Subcutaneous adipose tissue (tissue), 4 donors: ENCODE measurements around the gene RTBDN. TPM values are rescaled to one million over a fixed set of nuclear protein-coding genes. Genes with fewer than 3 reads are reported as not detected.

Experiments
- total RNA-seq, 4 donors: library from RNA; depleted of rRNA; stranded (reverse); fragments of >200 nt; gene quantifications; one replicate each; pipeline ENCODE4 v1.1.0, GENCODE V29; 2016
- TF ChIP-seq, protein P1 (sequence below): fragments of 450-650 bp; IDR thresholded peaks from one replicate; pipeline ENCODE4 v1.5.1; 2016; ENCODE audit warnings: low read depth, mild to moderate bottlenecking, control low read depth, antibody characterized with exemption, moderate library complexity

RTBDN gene
- total RNA-seq, 4 donors from 2014 or later = not detected

DNA sequence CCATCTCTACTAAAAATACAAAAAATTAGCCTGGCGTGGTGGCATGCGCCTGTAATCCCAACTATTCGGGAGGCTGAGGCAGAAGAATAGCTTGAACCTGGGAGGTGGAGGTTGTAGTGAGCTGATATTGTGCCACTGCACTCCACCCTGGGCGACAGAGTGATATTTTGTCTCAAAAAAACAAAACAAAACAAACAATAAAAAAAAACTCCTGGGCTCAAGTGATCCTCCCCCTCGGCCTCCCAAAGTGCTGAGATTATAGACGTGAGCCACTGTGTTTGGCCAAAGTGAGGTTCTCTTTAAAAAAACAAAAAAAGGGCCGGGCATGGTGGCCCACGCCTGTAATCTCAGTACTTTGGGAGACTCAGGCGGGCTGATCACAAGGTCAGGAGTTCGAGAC lies 46.9 kb downstream of the RTBDN start:
- TF ChIP-seq, protein P1, sequence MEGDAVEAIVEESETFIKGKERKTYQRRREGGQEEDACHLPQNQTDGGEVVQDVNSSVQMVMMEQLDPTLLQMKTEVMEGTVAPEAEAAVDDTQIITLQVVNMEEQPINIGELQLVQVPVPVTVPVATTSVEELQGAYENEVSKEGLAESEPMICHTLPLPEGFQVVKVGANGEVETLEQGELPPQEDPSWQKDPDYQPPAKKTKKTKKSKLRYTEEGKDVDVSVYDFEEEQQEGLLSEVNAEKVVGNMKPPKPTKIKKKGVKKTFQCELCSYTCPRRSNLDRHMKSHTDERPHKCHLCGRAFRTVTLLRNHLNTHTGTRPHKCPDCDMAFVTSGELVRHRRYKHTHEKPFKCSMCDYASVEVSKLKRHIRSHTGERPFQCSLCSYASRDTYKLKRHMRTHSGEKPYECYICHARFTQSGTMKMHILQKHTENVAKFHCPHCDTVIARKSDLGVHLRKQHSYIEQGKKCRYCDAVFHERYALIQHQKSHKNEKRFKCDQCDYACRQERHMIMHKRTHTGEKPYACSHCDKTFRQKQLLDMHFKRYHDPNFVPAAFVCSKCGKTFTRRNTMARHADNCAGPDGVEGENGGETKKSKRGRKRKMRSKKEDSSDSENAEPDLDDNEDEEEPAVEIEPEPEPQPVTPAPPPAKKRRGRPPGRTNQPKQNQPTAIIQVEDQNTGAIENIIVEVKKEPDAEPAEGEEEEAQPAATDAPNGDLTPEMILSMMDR = no peak

DNA sequence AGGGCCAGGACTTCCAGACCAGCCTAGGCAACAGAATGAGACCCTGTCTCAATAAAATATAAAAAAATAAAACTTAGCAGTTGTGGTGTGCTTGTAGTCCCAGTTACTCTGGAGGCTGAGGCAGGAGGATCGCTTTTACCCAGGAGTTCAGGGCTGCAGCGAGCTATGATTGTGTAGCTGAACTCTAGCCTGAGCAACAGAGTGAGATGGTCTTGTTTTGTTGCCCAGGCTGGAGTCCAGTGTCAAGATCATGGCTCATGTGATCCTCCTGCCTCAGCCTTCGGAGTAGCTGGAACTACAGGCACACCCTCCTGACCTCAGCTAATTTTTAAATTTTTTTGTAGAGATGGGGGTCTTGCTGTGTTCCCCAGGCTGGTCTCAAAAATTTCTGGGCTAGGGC lies 47.4 kb downstream of the RTBDN start:
- TF ChIP-seq, protein P1 = no peak

DNA sequence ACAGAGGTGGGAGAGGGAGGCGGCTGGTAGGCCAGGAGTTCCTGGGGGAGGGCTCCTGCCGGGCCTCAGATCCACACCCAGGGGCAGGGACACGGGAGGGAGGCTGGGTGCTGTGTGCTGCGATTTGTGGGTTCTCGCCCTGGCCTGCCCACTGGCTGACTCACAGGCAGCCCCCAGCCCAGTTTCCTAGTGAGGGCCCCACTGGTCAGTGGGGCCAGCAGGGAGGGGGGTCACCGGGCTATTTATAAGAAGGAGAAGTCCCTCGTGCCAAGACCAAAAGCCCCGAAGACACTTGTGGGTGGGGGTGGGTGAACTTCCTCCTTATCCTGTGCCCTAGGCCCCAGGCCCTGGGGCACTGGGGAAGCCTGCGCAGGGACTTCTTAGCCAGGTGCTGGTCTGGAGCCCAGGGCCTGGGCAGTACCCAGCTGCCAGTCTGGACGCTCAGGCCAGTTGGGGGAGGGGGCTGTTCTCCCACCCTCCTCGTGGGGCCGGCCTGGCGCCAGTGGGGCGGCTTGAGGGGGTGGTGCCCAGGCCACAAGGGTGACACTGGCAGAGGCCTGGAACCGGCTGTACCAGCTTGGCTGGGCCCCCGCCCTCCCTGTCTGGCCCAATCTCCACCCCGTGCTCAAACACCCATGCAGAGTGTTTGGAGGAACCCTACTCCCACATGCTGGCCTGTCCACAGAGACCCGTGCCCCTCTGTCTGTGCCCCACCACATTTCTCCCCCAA lies 48.1 kb downstream of the RTBDN start:
- TF ChIP-seq, protein P1 = no peak

DNA sequence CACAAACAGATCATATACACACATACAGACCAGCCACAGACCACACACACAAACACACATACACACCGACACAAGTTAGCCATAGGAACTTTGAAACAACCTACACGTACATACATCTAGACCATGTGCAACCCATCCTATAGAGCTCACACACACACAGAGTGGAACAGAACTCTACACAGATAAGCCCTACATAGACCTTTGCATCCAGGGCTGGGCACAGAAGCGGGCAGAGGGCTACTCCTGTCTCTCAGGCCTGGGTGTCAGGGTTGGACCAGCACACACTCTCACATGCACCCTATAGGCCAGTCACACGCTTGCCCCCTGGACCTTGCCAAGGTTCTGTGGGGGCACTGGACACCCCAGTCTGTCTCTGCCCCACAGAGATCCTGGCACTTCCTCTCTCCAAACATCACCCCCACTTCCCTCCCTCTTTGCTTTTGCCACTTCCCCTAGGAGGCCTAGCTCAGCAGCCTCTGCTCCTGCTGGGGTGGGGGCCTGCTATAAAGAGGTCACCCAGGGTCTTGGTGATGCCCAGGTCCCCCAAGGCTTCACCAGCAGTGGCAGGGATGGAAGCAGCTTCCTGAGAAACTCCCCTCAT lies 48.8 kb downstream of the RTBDN start:
- TF ChIP-seq, protein P1 = no peak

DNA sequence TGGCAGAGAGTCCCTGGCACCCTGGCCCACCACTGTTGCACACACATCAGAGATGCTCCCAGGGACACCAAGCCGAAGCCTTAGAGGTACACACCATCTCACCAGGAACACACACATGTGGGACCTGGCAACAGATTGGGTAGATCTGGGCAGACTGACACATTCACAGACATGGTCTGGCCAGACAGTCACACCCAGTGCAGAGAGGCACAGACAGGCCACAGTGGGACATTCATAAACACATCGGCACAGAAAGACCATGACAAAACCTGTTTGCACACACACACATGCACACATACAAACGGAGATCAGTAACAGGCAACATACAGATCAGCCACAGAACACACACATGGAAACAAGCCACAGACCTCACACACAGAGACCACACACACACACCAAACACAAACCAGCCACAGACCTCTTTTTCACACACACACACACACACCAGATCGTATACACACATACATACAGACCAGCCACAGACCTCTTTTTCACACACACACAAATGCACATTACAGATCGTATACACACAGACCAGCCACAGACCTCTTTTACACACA lies 49.4 kb downstream of the RTBDN start:
- TF ChIP-seq, protein P1 = no peak

DNA sequence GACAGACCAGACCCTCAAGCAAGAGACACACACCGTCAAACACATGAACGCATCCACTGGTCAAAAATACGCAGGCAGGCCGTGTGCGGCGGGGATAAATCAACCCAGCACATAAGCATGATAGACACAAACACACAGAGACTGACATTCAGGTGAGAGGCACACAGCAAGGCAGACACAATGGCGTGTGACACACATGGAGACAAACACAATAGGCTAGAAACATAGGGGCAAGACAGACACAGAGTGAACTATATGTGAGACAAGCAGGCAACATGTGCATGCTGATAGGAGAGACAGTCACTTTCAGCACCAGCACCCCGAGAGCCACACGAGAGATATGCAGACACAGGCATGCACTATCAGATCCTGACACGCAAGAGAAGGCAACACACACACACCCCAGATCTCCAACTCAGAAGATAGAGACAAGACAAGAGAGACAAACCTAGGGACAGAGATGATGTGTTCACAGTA lies 49.9 kb downstream of the RTBDN start:
- TF ChIP-seq, protein P1 = no peak

DNA sequence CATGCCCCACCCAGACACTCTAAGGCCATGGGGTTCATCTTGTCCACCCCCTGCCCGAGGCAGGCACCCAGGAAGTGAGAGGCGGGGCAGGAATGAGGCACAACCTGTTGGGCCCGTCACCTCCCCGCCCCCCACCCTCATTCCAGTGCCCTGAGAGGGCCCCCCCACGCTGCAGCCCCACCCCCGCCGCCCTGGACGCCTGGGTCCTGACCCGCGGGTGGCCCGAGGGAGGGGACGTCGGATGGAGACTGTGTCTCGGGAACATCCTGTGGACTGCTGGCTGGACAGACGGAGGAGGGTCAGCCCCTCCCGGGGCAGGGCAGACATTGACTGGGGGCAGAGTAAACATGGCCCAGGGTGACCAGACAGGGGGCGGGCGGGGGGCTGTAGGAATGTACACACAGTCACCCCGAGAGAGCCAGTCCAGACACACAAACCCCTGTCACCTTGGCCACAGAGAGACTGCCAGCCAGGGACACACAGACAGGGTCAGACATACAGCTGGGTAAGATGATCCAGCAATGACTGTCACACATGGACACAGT lies 50.5 kb downstream of the RTBDN start:
- TF ChIP-seq, protein P1 = no peak
